H1 (cell line): ENCODE data around the gene SUGT1. TPM values are rescaled to one million over a fixed set of nuclear protein-coding genes. Genes with fewer than 3 reads are reported as not detected.

Source experiments
- BCL11A ChIP-seq, 2 experiments: IDR thresholded peaks; one replicate each; pipeline ENCODE4 v1.6.1; 2011; ENCODE audit warnings: low read depth in 2 of 2, low read length in 2 of 2, mild to moderate bottlenecking in 2 of 2
- RXRA ChIP-seq: IDR thresholded peaks from 2 replicates; pipeline ENCODE4 v1.6.1; 2011; ENCODE audit warnings: low read depth, mild to moderate bottlenecking, low read length, moderate library complexity; ENCODE audit not compliant: insufficient read depth
- TAF1 ChIP-seq: IDR thresholded peaks from 2 replicates; pipeline ENCODE4 v1.6.1; 2011; ENCODE audit warnings: mild to moderate bottlenecking, low read depth, low read length
- polyA plus RNA-seq, 7 experiments: library from polyadenylated mRNA; depleted of rRNA in 3 of 7; stranded (reverse) in 5 of 7; unstranded in 2 of 7; fragments of >200 nt in 5 of 7; fragments of 200-250 nt in 2 of 7; gene quantifications; 1 replicate in 5 of 7; 2 replicates in 1 of 7; 4 replicates in 1 of 7; pipeline versions ENCODE4 v1.2.1 to v1.2.3, GENCODE V29; 2011 to 2013; ENCODE audit warnings: missing spikeins in 2 of 7, mixed read lengths in 2 of 7
- total RNA-seq: library from RNA; stranded (reverse); fragmentation: NEBNext Ultra II Directional; extraction: Animal tissue kit (Norgen Biotek cat#: 25700); gene quantifications from 2 replicates; pipeline ENCODE4 v1.2.1, GENCODE V29; 2021

Gene SUGT1
- total and polyA plus RNA-seq, 2 of the 8 experiments (the other 6 are each of a cell fraction or from before 2014, with no cell fraction given) = 21.0 to 99.4 TPM

GRCh38 chr13:52734075-52734623, 81.5 kb downstream of the SUGT1 start (continued):
- TF ChIP-seq RXRA = no peak
- no peak for TF ChIP-seq TAF1
- no peak for TF ChIP-seq BCL11A (IDR thresholded peaks at IDR 0.05; ENCODE audit: low read depth in 2 of 2, low read length in 2 of 2)
